ENCODE measurements around the gene SART1. TPM values are rescaled to one million over a fixed set of nuclear protein-coding genes. Genes with fewer than 3 reads are reported as not detected.
"Not testable (repeated sequence)": the region's sequence is repeated elsewhere in the genome, so short reads cannot be mapped to it uniquely, and the experiment has no call there.

Gene SART1
- total RNA-seq, 4 donors from 2014 or later, result 32.3 to 96.1 (median 39.7) TPM

DNA sequence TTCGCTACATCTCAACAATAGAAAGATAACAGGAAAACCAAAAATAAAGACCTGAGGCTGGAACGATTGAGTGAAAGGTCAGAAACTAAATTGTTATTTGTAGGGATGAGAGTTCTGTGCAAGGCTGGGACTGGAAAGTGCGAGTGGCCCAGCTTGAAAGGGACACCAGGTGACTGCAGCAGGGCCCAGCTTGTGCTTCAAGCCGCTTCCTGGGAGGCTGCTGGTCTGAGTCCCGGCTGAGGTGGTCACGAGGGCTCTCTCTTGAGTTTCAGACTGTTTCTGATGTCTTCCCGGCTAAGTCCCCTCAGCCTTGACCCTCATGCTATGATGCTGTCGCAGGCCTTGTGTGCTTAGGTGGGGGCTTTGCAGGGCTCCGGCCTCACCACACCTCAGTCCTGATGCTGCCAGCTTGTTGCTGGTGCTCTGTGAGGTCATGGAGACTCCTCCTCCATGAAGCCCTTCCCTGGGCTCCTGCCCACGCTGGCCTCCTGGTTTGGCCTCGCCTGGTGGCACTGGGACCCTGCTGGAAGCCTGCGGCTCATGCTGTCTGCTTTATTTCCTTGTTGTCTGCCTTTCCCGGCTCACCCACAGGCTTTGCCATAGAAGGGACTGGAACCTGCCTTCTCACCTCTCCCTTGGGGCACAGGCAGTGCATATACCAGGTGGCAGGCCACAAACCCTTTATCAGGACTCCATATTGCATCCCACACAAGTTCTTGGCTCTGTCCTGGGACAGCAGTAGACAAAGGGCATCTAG lies 44.8 kb downstream of the SART1 start:
- Histone ChIP-seq H3K36me3 (peaks cover 0 to 26% of the 10 kb centered on the region in 2 donors), H3K4me3 (no peak overlapping the region), H3K4me1 (peaks cover 3 to 17% (median 8%) of the 10 kb centered on the region in 3 donors), H3K9me3 (no peaks in the 10 kb centered on the region), H3K27me3 (peaks cover under 1% of the 10 kb centered on the region), H3K27ac (no peak overlapping the region)
- ATAC-seq, result no peak
- 76 to 78% methylated on average over 5 to 7 of the region's 13 CpGs for WGBS, 2 donors (ENCODE audit: low coverage in 1 of 2)
- TF ChIP-seq EP300 (IDR thresholded peaks at IDR 0.05) (no peak), POLR2AphosphoS5 (IDR thresholded peaks at IDR 0.05) (no peak)

- Histone ChIP-seq H3K4me1 (peaks cover 3 to 19% (median 8%) of the 10 kb centered on the region in 3 donors), H3K27ac (no peak overlapping the region), H3K9me3 (no peaks in the 10 kb centered on the region), H3K4me3 (no peak overlapping the region), H3K27me3 (peaks cover 6% of the 10 kb centered on the region), H3K36me3 (peaks cover 0 to 26% of the 10 kb centered on the region in 2 donors)
- TF ChIP-seq POLR2A (IDR thresholded peaks at IDR 0.05) (no peak), POLR2AphosphoS5 (IDR thresholded peaks at IDR 0.05) (no peak), CTCF (IDR thresholded peaks at IDR 0.05) (no peak), EP300 (IDR thresholded peaks at IDR 0.05) (no peak)
- ATAC-seq, result no peak
- WGBS, 2 donors (ENCODE audit: low coverage in 1 of 2), result 77% methylated on average over 3 of the region's 4 CpGs; no CpG with 5 or more reads in 1 of the 2 donors
These were observed 45.3 kb downstream of the SART1 start for GRCh38 chr11:66006891-66007176.

- WGBS, 2 donors (ENCODE audit: low coverage in 1 of 2), result no CpG with 5 or more reads among the region's 5 CpGs
- Histone ChIP-seq H3K9me3 (no peaks in the 10 kb centered on the region), H3K36me3 (peaks cover 0 to 26% of the 10 kb centered on the region in 2 donors), H3K27ac (no peak overlapping the region), H3K4me3 (no peak overlapping the region), H3K4me1 (peaks cover 3 to 23% (median 8%) of the 10 kb centered on the region in 3 donors), H3K27me3 (peaks cover 10% of the 10 kb centered on the region)
- TF ChIP-seq CTCF (IDR thresholded peaks at IDR 0.05), result no peak
- no peak for TF ChIP-seq EP300 (IDR thresholded peaks at IDR 0.05)
- TF ChIP-seq POLR2AphosphoS5 (IDR thresholded peaks at IDR 0.05), result no peak
- no peak for TF ChIP-seq POLR2A (IDR thresholded peaks at IDR 0.05)
- no peak for ATAC-seq
These were observed 45.7 kb downstream of the SART1 start for GRCh38 chr11:66007201-66007634.

DNA sequence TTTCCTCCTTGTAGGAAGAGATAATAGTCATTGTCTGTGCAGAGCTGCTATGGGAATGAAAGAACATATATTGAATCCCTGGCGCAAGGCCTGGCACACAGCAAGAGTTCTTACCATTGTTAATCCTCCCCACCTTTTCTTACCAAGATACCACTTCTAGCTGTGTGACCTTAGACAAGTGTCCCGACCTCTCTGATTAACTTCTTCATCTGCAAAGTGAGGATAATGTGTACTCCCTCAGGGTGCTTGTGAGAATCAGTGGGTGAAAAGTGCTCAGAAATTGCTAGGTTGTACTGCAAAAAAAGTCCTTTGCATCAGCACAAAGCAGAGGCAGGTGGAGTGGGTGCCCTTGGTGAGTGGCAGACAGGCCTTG lies 46.5 kb downstream of the SART1 start:
- no peak for ATAC-seq
- TF ChIP-seq CTCF (IDR thresholded peaks at IDR 0.05), result no peak
- TF ChIP-seq EP300 (IDR thresholded peaks at IDR 0.05), result no peak
- TF ChIP-seq POLR2AphosphoS5 (IDR thresholded peaks at IDR 0.05), result no peak
- no peak for TF ChIP-seq POLR2A (IDR thresholded peaks at IDR 0.05)
- peaks cover 18% of the 10 kb centered on the region for H3K27me3 ChIP-seq
- 87 to 100% methylated on average over 1 to 2 of the region's 2 CpGs for WGBS, 2 donors (ENCODE audit: low coverage in 1 of 2)
- H3K4me1 ChIP-seq, result peaks cover 3 to 20% (median 6%) of the 10 kb centered on the region in 3 donors
- H3K36me3 ChIP-seq, result peaks cover 0 to 26% of the 10 kb centered on the region in 2 donors
- H3K9me3 ChIP-seq, result no peaks in the 10 kb centered on the region
- H3K27ac ChIP-seq, result no peak overlapping the region
- no peak overlapping the region for H3K4me3 ChIP-seq

DNA sequence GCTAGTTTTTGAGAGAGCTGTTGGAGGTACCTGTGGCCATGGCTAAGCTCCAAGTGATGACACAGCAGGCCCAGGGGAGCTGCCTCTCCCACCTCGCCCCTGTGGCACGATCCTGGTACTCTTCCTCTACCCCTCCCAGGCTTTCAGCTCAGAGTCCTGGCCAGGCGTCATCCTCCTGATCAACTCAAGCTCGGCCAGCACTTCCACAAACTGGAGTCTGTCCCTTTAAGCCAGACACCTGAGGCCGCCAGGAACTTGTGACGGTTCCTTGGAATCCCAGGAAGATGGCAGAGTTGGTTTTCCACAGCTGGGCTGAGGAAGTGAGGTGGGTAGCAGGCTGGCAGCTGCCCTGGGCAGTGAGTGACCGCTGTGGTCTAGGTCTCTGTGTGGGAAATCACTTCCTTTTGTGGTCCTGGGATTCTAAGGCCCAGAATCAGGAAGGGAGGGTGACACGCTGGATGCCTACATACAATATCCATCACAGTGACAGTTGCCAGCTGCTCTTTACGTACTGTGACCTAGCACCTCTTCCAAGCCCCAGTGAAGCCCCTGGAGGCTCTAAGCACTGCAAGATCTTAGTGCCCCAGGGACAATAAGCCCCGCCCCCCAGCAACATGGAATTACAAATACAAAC lies 47.1 kb downstream of the SART1 start:
- Histone ChIP-seq H3K27ac (no peak overlapping the region), H3K4me1 (peaks cover 0 to 15% (median under 1%) of the 10 kb centered on the region in 3 donors), H3K9me3 (no peaks in the 10 kb centered on the region), H3K27me3 (peaks cover 23% of the 10 kb centered on the region), H3K36me3 (peaks cover 0 to 23% of the 10 kb centered on the region in 2 donors), H3K4me3 (no peak overlapping the region)
- 0 to 41% methylated on average over 1 to 3 of the region's 10 CpGs for WGBS, 2 donors (ENCODE audit: low coverage in 1 of 2)
- TF ChIP-seq EP300 (IDR thresholded peaks at IDR 0.05) (no peak), POLR2A (IDR thresholded peaks at IDR 0.05) (no peak), CTCF (IDR thresholded peaks at IDR 0.05) (no peak), POLR2AphosphoS5 (IDR thresholded peaks at IDR 0.05) (no peak)
- no peak for ATAC-seq

- peaks cover 34% of the 10 kb centered on the region for H3K27me3 ChIP-seq
- H3K9me3 ChIP-seq, H3K27ac ChIP-seq, ATAC-seq, H3K36me3 ChIP-seq, H3K4me1 ChIP-seq, H3K4me3 ChIP-seq: not testable (repeated sequence)
- WGBS, 2 donors (ENCODE audit: low coverage in 1 of 2), result 43 to 60% methylated on average over 1 to 4 of the region's 4 CpGs
These were observed 48.5 kb downstream of the SART1 start for GRCh38 chr11:66010036-66010435.

Data from gastroesophageal sphincter (tissue), 4 donors.